Dorsolateral prefrontal cortex (tissue), 118 donors: Measurements from ENCODE around the gene NEDD4L. TPM values are rescaled to one million over a fixed set of nuclear protein-coding genes. Genes with fewer than 3 reads are reported as not detected.

Experiments used
- microRNA-seq, 43 experiments: library from miRNA; unstranded; fragments of <30 nt; microRNA quantifications; one replicate each; pipeline ENCODE4 v1.2.0, GENCODE V29; 2022
- total RNA-seq, 120 experiments: library from RNA; stranded (reverse); gene quantifications; one replicate each; pipeline versions ENCODE4 v1.2.3 to v1.2.4, GENCODE V29; 2022

NEDD4L gene
- total RNA-seq, 120 experiments from 2014 or later: 54.4 to 214 (median 149) TPM

Small RNAs within 50 kb of the gene (microRNA-seq; reads per million reads assigned to microRNA genes)
- gene MIR3591: 0 reads per million in 43 experiments

Other genes with a start within 250 kb of the NEDD4L start
- gene ATP8B1, start 240.9 kb upstream of the NEDD4L start, total RNA-seq: 10 to 100 TPM in 48 of 120 experiments, 1 to 10 TPM in 72; 4.6 to 17.5 (median 9.2) TPM